Left renal pelvis (tissue), 4 donors: ENCODE measurements around the gene B4GALT4. TPM values are rescaled to one million over a fixed set of nuclear protein-coding genes. Genes with fewer than 3 reads are reported as not detected.
"Not testable (repeated sequence)": the region's sequence is repeated elsewhere in the genome, so short reads cannot be mapped to it uniquely, and the experiment has no call there.

ENCODE experiments used
- DNase-seq, 4 donors: peaks; one replicate each; pipeline ENCODE4 v3.0.0-alpha.2; 2013; ENCODE audit warnings: low read depth in 4 of 4, low spot score in 3 of 4
- polyA plus RNA-seq, 4 donors: library from polyadenylated mRNA; unstranded; fragments of 120-200 nt; gene quantifications; one replicate each; pipeline ENCODE4 v1.2.1, GENCODE V29; 2013; ENCODE audit not compliant: insufficient read length in 4 of 4

B4GALT4 gene
- polyA plus RNA-seq, 4 donors, result 26.7 to 37.1 (median 35.3) TPM

- no peak for DNase-seq
Observed at GRCh38 chr3:119206611-119207511, 33.8 kb downstream of the B4GALT4 start.

GRCh38 chr3:119205685-119206084, 35.0 kb downstream of the B4GALT4 start:
- no peak for DNase-seq

GRCh38 chr3:119205209-119205608, 35.5 kb downstream of the B4GALT4 start:
- no peak for DNase-seq

- DNase-seq, result no peak
Observed at GRCh38 chr3:119195911-119196310, 44.8 kb downstream of the B4GALT4 start.

GRCh38 chr3:119195151-119195476, 45.6 kb downstream of the B4GALT4 start:
- DNase-seq, result no peak

- no peak for DNase-seq
Observed at GRCh38 chr3:119194237-119195150, 46.2 kb downstream of the B4GALT4 start.

- no peak for DNase-seq
Observed at GRCh38 chr3:119191800-119192199, 48.9 kb downstream of the B4GALT4 start.

GRCh38 chr3:119187266-119187665, 53.4 kb downstream of the B4GALT4 start:
- no peak for DNase-seq

- DNase-seq, result no peak
Observed at GRCh38 chr3:119184796-119185570, 55.7 kb downstream of the B4GALT4 start.

- no peak for DNase-seq
Observed at GRCh38 chr3:119184111-119184510, 56.6 kb downstream of the B4GALT4 start.

GRCh38 chr3:119181765-119182164, 58.9 kb downstream of the B4GALT4 start:
- DNase-seq, result no peak

GRCh38 chr3:119177321-119177720, 63.4 kb downstream of the B4GALT4 start:
- no peak for DNase-seq

GRCh38 chr3:119176778-119177177, 63.9 kb downstream of the B4GALT4 start:
- no peak for DNase-seq

GRCh38 chr3:119175872-119176756, 64.6 kb downstream of the B4GALT4 start:
- no peak for DNase-seq

GRCh38 chr3:119173325-119173724, 67.4 kb downstream of the B4GALT4 start, which contains the start of gene UPK1B:
TSS of gene UPK1B (plus strand) at chr3:119173598. CDS start at chr3:119186742, 13,144 bp downstream.
- peak in 2 of 4 donors; percentile 22 to 24 for DNase-seq

GRCh38 chr3:119170821-119171220, 69.9 kb downstream of the B4GALT4 start:
- DNase-seq, result no peak

- DNase-seq, result not testable (repeated sequence)
Observed at GRCh38 chr3:119164745-119165144, 75.9 kb downstream of the B4GALT4 start.
